DOHH2 (cell line): ENCODE results near the gene SYNGR2.

Experiments used
- H3F3A ChIP-seq: fragments of 200-600 bp; sonication (generic), shearing (Covaris generic); 2 replicates; pipeline ENCODE4 v1.6.0; 2016; ENCODE audit warnings: antibody characterized with exemption, mild to moderate bottlenecking; ENCODE audit not compliant: control insufficient read depth, insufficient read depth
- H3K27ac ChIP-seq: fragments of 200-600 bp; sonication (generic); 2 replicates; pipeline ENCODE4 v1.5.1; 2014; ENCODE audit warnings: low read depth, mild to moderate bottlenecking, low read length, moderate library complexity
- H3K27me3 ChIP-seq: fragments of 200-600 bp; sonication (generic); 2 replicates; pipeline ENCODE4 v1.6.1; 2014; ENCODE audit warnings: mild to moderate bottlenecking, low read length, mixed read lengths; ENCODE audit not compliant: control insufficient read depth
- H3K36me3 ChIP-seq: fragments of 200-600 bp; sonication (generic); 2 replicates; pipeline ENCODE4 v1.6.1; 2014; ENCODE audit warnings: mild to moderate bottlenecking, low read length, moderate library complexity, mixed read lengths; ENCODE audit not compliant: control insufficient read depth
- H3K4me1 ChIP-seq: fragments of 200-600 bp; sonication (generic); 2 replicates; pipeline ENCODE4 v1.6.1; 2014; ENCODE audit warnings: mild to moderate bottlenecking, low read length, mixed read lengths; ENCODE audit not compliant: control insufficient read depth
- H3K4me2 ChIP-seq: fragments of 200-600 bp; sonication (generic); 2 replicates; pipeline ENCODE4 v1.6.0; 2014; ENCODE audit warnings: mild to moderate bottlenecking, low read length, moderate library complexity
- H3K4me3 ChIP-seq: fragments of 200-600 bp; sonication (generic); 2 replicates; pipeline ENCODE4 v1.5.1; 2014; ENCODE audit warnings: mild to moderate bottlenecking, low read length, mixed read lengths
- H3K79me2 ChIP-seq: fragments of 200-600 bp; sonication (generic); 2 replicates; pipeline ENCODE4 v1.6.1; 2014; ENCODE audit warnings: mild to moderate bottlenecking, low read length, mixed read lengths; ENCODE audit not compliant: control insufficient read depth
- H3K9me2 ChIP-seq: fragments of 200-600 bp; sonication (generic); replicated peaks from 2 replicates; pipeline ENCODE4 v1.6.1; 2014; ENCODE audit warnings: mild to moderate bottlenecking, low read length, mixed read lengths; ENCODE audit not compliant: control insufficient read depth
- H3K9me3 ChIP-seq: fragments of 200-600 bp; sonication (generic); 2 replicates; pipeline ENCODE4 v1.6.1; 2014; ENCODE audit warnings: antibody characterized with exemption, low read length, mixed read lengths; ENCODE audit not compliant: control insufficient read depth, insufficient read depth
- H4K20me1 ChIP-seq: fragments of 200-600 bp; sonication (generic); 2 replicates; pipeline ENCODE4 v1.6.0; 2014; ENCODE audit warnings: low read depth, mild to moderate bottlenecking, antibody characterized with exemption, low read length, moderate library complexity; ENCODE audit not compliant: control insufficient read depth, insufficient read depth
- EZH2phosphoT487 ChIP-seq: fragments of 200-600 bp; sonication (generic); IDR thresholded peaks from 2 replicates; pipeline ENCODE4 v1.6.1; 2017; ENCODE audit warnings: borderline replicate concordance, mild to moderate bottlenecking, antibody characterized with exemption, low read length, moderate library complexity, mixed read lengths
- TF ChIP-seq, protein P1 (sequence below): fragments of 200-600 bp; sonication (generic); IDR thresholded peaks from one replicate; pipeline ENCODE4 v1.5.1; 2014; ENCODE audit warnings: antibody characterized with exemption, mild to moderate bottlenecking, low read depth, low read length; ENCODE audit not compliant: poor library complexity, severe bottlenecking

Gene SYNGR2

GRCh38 chr17:78124836-78125137 lies 43.6 kb upstream of the SYNGR2 start:
- Histone ChIP-seq H3K36me3 (peaks cover 67% of the 10 kb centered on the region), H3K4me2 (peak overlapping the region; percentile 99), H3K4me1 (peaks cover 82% of the 10 kb centered on the region), H4K20me1 (no peaks in the 10 kb centered on the region), H3K27ac (peak overlapping the region; percentile 90), H3K9me3 (no peaks in the 10 kb centered on the region), H3F3A (peaks cover 11% of the 10 kb centered on the region), H3K4me3 (peak overlapping the region; percentile 95), H3K27me3 (no peaks in the 10 kb centered on the region), H3K9me2 (no peaks in the 10 kb centered on the region), H3K79me2 (peaks cover 81% of the 10 kb centered on the region)
- TF ChIP-seq EZH2phosphoT487 = no peak
- TF ChIP-seq, protein P1, sequence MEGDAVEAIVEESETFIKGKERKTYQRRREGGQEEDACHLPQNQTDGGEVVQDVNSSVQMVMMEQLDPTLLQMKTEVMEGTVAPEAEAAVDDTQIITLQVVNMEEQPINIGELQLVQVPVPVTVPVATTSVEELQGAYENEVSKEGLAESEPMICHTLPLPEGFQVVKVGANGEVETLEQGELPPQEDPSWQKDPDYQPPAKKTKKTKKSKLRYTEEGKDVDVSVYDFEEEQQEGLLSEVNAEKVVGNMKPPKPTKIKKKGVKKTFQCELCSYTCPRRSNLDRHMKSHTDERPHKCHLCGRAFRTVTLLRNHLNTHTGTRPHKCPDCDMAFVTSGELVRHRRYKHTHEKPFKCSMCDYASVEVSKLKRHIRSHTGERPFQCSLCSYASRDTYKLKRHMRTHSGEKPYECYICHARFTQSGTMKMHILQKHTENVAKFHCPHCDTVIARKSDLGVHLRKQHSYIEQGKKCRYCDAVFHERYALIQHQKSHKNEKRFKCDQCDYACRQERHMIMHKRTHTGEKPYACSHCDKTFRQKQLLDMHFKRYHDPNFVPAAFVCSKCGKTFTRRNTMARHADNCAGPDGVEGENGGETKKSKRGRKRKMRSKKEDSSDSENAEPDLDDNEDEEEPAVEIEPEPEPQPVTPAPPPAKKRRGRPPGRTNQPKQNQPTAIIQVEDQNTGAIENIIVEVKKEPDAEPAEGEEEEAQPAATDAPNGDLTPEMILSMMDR = no peak

- TF ChIP-seq, protein P1 = no peak
- no peak for TF ChIP-seq EZH2phosphoT487
- Histone ChIP-seq H3K4me1 (peaks cover 88% of the 10 kb centered on the region), H3K9me2 (no peaks in the 10 kb centered on the region), H3K27ac (peak overlapping the region; percentile 90), H3K36me3 (peaks cover 70% of the 10 kb centered on the region), H3K27me3 (no peaks in the 10 kb centered on the region), H3F3A (peaks cover 16% of the 10 kb centered on the region), H3K9me3 (no peaks in the 10 kb centered on the region), H3K4me3 (peak overlapping the region; percentile 95), H3K79me2 (peaks cover 86% of the 10 kb centered on the region), H4K20me1 (no peaks in the 10 kb centered on the region), H3K4me2 (peak overlapping the region; percentile 99)
Observed at GRCh38 chr17:78125138-78125913, 43.1 kb upstream of the SYNGR2 start.

- Histone ChIP-seq H3K4me2 (peak overlapping the region; percentile 99), H3K27me3 (no peaks in the 10 kb centered on the region), H3K9me2 (no peaks in the 10 kb centered on the region), H3K36me3 (peaks cover 69% of the 10 kb centered on the region), H3K27ac (peak overlapping the region; percentile 90), H3K4me1 (peaks cover 91% of the 10 kb centered on the region), H3F3A (peaks cover 17% of the 10 kb centered on the region), H3K9me3 (no peaks in the 10 kb centered on the region), H3K4me3 (peak overlapping the region; percentile 95), H3K79me2 (peaks cover 90% of the 10 kb centered on the region), H4K20me1 (no peaks in the 10 kb centered on the region)
- no peak for TF ChIP-seq EZH2phosphoT487
- TF ChIP-seq, protein P1 = no peak
Observed at GRCh38 chr17:78125976-78126894, 42.1 kb upstream of the SYNGR2 start.
